ENCODE measurements around the gene RAP2B.

The RAP2B gene

DNA sequence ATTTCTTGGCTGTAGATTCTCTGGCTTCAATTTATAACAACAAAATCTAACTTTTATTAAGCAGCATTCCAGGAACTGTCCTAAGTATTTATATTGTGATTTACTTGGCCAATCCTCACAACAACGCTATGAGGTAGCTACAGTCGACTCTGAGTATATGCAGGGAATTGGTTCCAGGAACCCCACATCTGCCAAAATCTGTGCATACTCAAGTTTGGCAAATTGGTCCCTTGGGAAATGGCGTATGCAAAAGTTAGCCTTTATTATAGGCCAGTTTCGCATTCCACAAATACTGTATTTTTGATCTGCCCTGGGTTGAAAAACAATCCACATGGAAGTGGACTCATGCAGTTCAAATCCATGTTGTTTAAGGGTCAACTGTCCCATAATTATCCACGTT, 53.9 kb downstream of the RAP2B start:
- Mint-ChIP-seq H3K4me3 (no peak overlapping the region), H3K9me3 (no peaks in the 10 kb centered on the region), H3K27me3 (no peaks in the 10 kb centered on the region), H3K27ac (no peak overlapping the region), H3K4me1 (peaks cover 26% of the 10 kb centered on the region)
- no peak for DNase-seq
- ATAC-seq = no peak

DNA sequence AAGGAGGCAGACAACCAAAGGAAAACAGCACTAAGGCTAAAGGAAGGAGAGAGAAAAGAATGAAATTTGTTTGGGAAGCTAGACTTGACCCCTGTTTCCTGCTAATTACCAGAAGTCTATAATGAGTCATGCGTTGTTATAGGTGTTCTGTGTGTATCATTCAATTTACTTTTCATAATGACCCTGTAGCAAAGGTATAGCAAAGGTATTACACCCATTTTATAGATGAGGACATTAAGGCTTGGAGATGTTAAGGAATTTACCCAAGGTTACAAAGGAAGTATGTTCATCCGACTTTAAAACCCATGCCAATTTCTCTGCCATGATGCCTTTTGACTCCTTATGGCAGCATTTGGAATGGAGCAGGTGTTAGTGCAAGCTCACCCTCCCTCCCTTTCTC, 54.9 kb downstream of the RAP2B start:
- Mint-ChIP-seq H3K27ac (no peak overlapping the region), H3K4me1 (peaks cover 33% of the 10 kb centered on the region), H3K4me3 (no peak overlapping the region), H3K27me3 (no peaks in the 10 kb centered on the region), H3K9me3 (no peaks in the 10 kb centered on the region)
- no peak for DNase-seq
- no peak for ATAC-seq

DNA sequence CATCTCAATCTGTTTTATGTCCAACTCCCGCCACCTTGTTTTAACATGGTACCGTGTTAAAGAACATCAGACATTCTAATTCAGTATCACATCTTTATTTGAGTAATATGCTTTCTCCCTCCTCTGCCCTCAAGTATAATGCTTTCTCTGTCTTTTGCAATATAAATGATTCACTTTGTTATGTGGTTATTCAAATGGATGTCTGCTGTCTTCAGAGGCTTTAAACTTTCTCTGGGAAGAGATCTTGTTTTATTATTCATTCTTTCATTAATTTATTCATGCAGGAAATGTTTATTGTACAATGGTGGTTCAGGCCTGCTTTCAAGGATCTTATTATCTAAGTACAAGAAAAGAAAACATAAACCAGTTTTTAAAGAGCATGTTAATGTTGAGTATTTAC, 57.1 kb downstream of the RAP2B start:
- ATAC-seq (no peak), DNase-seq (no peak)
- peaks cover 40% of the 10 kb centered on the region for H3K4me1 Mint-ChIP-seq
- H3K27ac Mint-ChIP-seq = no peak overlapping the region
- H3K27me3 Mint-ChIP-seq = no peaks in the 10 kb centered on the region
- H3K9me3 Mint-ChIP-seq = no peaks in the 10 kb centered on the region
- no peak overlapping the region for H3K4me3 Mint-ChIP-seq
